ENCODE results near the gene CATSPERE.
"Not testable (repeated sequence)": the region's sequence is repeated elsewhere in the genome, so short reads cannot be mapped to it uniquely, and the experiment has no call there.

Gene CATSPERE

DNA sequence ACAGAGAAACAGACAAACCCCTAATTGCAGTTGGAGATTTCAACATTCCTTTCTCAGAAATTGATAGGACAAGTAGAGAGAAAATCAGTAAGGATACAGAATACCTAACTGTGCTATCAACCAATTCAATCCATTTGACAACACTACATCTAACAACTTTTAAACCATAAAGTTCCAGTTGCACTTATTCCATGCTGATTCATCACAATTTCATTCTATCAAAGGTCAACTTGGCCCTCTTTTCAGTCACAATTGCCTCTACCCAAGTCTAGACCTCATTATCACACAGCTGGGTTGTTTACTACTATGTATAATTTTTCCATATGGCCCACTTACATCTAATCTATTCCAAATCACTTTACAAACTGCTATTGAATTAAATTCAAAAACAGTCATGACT, 172.1 kb downstream of the CATSPERE start:
- no peak for DNase-seq (ENCODE audit: low read depth)

DNA sequence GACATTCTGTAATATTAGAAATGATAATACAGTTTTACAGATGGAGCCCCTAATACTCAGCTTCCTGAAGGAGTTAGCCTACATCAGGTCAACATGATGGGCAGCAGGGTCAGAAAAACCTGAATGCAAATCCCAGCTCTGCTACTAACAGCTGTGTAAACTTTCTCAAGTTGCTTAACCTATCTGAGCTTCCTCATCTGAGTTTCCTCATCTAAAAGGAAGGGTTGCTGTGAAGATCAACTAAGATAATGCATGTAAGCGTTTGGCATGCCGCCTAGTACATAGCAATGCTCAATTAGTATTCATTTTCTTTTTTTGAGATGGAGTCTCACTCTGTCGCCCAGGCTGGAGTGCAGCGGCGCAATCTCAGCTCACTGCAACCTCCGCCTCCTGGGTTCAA, 173.5 kb downstream of the CATSPERE start:
- peak; percentile 7 for DNase-seq (ENCODE audit: low read depth)

DNA sequence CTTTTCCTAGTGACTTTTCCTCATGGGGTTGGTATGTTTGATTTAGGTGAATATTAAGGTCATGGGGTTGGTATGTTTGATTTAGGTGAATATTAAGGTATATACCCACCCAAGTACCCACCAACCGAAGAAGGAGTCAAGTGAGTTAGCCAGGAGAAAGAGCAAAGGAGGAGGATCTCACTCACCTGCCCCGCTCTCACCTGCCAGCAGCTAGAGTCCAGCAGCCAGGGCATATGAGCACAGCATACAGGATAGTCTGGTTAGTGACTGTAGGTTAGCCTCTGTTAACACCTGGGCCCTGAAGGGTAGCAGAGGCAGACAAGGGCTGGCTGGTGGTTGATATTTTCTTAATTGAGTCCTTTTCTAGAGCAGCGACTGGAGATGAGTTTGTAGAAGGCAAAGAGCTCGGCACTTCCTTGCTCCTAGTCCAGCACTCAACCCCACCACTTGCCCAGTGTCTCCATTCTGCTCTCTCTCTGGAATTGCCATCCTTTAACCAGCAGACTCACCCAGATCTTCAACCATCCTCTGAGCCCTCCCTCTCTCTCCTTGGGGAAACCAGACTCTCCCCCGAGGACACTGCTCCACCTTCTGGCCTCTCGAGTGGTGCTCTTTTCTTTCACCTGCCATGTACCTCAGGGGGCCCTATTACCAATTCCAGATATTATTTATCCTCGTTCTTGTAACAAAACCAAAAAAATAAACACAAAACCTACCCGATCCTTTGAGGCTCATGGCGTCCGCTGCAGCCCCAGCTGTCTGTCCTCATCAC, 175.6 kb downstream of the CATSPERE start:
- no peak for DNase-seq (ENCODE audit: low read depth)

DNA sequence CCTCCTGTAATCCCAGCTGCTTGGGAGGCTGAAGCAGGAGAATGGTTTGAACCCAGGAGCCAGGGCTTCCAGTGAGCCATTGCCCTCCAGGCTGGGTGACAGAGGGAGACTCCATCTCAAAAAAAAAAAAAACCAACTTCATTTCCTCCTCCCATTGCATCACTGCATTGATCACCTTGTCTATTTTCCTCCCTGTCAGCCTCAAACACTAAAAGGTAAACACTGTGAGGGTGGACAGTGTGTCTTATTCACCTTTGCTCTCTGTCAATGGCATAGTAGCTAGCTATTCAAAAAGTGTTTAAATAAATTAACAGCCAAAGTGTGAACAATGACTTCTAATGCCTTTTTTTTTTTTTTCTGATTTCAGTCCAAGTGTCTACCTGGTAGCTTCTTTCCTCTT, 178.5 kb downstream of the CATSPERE start:
- DNase-seq (ENCODE audit: low read depth): no peak

DNA sequence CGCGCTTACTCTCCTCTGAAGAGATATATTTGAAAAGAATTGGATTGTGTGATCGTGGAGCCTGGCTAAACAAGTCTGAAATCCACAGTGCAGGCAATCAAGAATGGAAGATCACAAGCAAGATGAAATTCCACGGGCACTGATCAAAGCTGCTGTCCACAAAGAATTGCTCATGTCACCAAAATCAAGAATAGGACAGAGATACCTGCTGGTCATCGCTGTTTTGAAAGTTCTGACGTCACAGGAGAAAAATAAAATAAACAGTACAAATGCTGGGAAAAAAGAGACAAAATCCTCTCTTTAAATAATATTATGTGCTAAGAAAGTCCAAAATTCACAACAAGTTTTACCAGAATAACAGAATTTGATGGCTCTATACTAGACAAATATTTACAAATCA, 179.8 kb downstream of the CATSPERE start:
- no peak for DNase-seq (ENCODE audit: low read depth)

DNA sequence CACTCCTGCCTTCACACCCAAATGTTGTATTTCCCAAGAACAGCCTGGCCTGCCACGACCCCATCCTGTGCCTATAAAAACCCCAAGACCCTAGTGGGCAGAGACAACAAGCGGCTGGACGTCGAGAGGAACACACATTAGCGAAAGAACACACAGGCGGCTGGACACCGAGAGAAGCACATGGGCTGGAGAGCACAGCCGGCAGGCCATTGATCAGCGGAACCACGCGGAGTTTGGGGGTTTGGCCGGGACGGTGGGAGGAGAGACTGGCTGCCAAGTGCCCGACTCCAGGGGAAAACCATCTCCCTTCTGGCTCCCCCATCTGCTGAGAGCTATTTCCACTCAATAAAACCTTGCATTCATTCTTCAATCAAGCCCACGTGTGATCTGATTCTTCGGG, 181.5 kb downstream of the CATSPERE start:
- no peak for DNase-seq (ENCODE audit: low read depth)

GRCh38 chr1:244642988-244643387, 181.9 kb downstream of the CATSPERE start:
- no peak for DNase-seq (ENCODE audit: low read depth)

- DNase-seq (ENCODE audit: low read depth): no peak
Observed at GRCh38 chr1:244645414-244645813, 184.3 kb downstream of the CATSPERE start.

- DNase-seq (ENCODE audit: low read depth): no peak
Observed at GRCh38 chr1:244645890-244646289, 184.8 kb downstream of the CATSPERE start.

- no peak for DNase-seq (ENCODE audit: low read depth)
Observed at GRCh38 chr1:244647819-244648218, 186.7 kb downstream of the CATSPERE start.

DNA sequence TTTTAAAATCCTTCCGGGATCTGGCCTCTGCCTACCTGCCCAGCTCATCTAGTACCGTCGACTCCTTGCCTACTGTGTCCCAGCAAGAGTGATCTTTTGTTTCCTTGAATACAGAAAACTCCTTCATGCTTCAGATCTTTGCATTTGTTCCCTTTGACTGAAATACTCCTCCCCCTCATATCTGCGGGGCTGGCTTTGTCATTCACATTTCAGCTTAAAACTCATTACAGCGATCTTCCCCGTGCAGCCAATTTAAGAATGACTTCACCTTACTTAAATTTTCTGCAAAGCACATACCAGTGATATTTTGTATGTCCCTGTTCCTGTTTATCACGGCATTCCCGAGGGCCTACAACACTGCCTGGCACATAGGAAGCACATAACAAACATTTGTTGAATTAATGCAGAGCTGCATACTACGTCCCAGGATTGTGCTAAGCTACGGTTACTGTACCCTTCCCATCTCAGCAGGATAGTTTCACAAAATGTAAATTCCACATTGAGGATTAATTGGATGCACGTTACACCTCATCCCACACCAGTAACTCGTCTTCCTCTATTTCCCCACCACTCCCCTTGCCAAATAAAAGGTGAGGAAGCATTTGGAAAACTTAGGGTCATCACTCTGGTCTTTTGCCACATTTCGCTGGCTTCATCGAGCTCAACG, 191.0 kb downstream of the CATSPERE start:
- DNase-seq (ENCODE audit: low read depth): peak; percentile 11

- peak; percentile 100 for DNase-seq (ENCODE audit: low read depth)
Observed at GRCh38 chr1:244652623-244653438, 191.8 kb downstream of the CATSPERE start, which contains the start of gene DESI2. TSS of gene DESI2 (plus strand) at chr1:244653126. CDS start at chr1:244653314, 188 bp downstream.

DNA sequence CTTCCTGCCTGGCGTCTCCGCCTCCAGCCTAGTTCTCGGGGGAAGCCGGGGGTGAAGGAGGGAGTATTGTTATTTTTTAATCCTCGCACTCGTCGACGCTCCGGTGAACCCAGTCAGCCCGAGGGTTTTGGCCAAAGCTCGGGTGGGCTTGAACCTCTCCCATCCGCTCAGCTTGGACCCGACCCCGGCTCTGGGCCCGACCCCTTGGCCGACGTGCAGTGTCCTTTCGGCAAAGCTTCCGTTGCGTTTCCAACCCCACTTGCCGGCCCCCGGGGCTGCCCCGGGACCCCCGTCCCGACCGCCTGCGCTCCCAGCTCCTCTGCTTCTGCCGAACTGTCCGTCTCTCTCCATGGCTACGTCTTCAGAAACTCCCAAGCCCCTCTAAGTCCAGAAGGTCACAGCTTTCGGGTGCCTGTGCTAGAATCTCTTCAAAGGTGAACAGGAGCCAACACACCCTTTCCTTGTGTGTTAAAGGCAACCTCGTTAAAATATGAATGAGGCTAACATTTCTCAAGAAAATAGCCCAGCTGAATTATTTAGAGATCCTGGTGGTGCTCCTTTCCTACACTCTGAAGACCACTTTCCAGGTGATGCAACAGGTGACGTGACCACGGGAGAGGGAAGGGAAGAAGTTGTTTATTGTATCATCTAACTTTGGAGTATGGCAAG, 192.5 kb downstream of the CATSPERE start:
- DNase-seq (ENCODE audit: low read depth): peak; percentile 31

DNA sequence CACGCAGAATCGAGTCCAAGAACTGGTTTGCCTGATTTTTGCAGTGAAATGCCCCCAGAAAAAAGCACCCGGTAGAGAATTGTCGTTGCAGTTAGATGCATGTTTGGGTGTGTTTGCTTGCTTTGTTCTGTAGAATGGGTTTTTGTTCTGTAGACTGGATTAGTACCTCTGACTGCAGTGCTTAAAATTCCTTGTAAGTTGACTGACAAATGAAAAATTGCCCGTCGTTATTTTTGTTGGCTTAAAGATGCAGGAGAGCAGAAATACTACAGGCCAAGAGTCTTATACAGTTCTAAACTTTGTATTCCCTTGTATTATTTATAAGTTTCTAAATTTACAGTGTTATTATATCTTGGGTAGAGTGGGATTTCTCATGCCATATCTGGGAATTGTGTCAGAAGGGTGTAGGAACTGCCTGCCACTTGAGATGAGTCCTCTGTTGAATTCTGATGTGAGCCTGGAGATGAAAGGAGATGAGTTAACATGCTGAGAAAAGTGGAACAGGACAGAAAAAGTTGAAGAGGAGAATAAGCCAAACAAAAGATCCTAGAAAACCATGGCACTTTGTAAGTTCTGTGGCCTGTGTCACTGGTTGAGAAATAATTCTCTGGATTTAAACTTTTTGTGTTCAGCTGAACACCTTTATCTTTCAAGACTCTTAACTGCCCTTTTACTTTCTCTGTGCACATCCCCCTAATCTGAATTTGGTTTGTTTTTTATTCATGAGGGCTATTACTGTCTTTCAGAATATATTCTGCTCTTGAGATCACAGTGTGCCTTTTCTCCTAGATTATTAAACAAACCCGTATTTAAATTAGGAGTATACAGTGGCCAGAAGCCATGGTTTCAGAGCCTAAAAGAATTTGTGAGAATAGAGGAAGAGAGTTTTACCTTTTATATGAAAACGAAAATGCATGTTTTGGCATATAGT, 193.3 kb downstream of the CATSPERE start:
- peak; percentile 24 for DNase-seq (ENCODE audit: low read depth)

GRCh38 chr1:244655186-244655585, 194.1 kb downstream of the CATSPERE start:
- DNase-seq (ENCODE audit: low read depth): no peak

- DNase-seq (ENCODE audit: low read depth): no peak
Observed at GRCh38 chr1:244657421-244657820, 196.3 kb downstream of the CATSPERE start.

- DNase-seq (ENCODE audit: low read depth): no peak
Observed at GRCh38 chr1:244659694-244660093, 198.6 kb downstream of the CATSPERE start.

DNA sequence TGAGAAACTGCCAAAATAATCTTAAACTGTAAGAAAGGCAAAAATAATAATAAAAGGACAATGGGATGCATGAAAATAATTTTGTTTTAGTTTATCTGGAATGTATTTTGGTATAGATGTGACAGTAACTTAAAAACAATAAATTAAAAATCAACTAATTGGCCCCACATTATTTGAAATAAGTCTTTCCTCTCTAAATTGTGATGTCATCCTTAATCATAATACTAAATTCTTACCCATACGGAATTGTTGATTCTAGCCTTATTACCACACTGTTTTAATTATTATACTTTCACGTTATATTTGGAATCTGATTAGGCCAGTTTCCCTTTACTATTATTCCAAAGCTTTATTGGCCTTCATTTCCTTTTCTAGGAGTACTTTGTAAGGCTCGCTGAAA, 199.5 kb downstream of the CATSPERE start:
- DNase-seq (ENCODE audit: low read depth): no peak

- not testable (repeated sequence) for DNase-seq (ENCODE audit: low read depth)
Observed at GRCh38 chr1:244661569-244662312, 200.7 kb downstream of the CATSPERE start.

- peak; percentile 32 for DNase-seq (ENCODE audit: low read depth)
Observed at GRCh38 chr1:244662599-244662998, 201.5 kb downstream of the CATSPERE start.
